Coronary artery (tissue), 2 donors: ENCODE results near the gene SLC24A3.

Experiments used
- DNase-seq: peaks from one replicate; pipeline ENCODE4 v3.0.0-alpha.2; 2017; ENCODE audit warnings: low spot score
- H3K27ac ChIP-seq, 2 donors: fragments of 200-600 bp; sonication (generic); one replicate each; pipeline ENCODE4 v1.5.1; 2016 to 2019
- H3K4me3 ChIP-seq: fragments of 200-600 bp; sonication (generic); 2 replicates; pipeline ENCODE4 v1.5.1; 2016; ENCODE audit warnings: mild to moderate bottlenecking, moderate library complexity
- TF ChIP-seq, protein P1 (sequence below): fragments of 200-600 bp; sonication (generic); IDR thresholded peaks from one replicate; pipeline ENCODE4 v1.5.1; 2019; ENCODE audit warnings: antibody characterized with exemption

The SLC24A3 gene

DNA sequence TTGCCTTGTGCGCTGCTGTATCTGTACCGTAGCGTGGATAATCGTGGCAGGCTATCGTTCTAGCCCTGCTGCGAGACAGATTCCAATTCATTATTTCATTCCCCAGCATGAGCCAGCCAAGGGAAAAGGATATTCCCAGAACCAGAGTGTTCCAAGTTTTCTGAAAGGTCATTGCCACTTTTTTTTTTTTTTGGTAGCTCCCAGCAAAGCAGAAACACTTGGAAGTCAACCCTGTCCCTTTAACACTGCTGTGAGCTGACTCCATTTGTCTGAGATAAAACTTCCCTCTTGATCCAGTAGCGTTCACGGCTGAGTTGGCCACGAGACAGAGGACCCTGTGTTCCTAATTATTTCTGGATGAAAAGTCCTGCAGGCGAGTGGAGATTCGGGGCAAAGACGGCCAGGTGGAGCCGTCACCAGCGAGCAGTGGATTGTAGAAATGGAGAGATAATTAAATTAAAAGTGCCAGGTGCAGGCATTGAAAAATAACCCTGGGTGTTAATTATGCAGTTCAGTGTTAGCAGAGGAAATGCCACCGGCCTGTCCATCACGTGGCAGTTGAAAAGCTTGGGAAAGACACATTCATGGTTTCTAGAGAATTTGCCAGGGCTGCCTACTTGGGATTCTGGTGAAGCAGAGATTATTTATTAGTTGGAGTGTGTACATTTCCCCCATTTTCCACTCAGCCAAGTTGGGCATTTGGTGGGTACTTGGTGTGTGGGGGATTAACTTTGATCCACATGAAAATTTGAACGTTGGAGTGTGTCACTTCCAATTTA is 164.2 kb downstream of the SLC24A3 start:
- peak overlapping the region in 1 of 2 donors; percentile 31 for H3K27ac ChIP-seq
- H3K4me3 ChIP-seq, result peak overlapping the region; percentile 50
- no peak for DNase-seq
- TF ChIP-seq, protein P1, sequence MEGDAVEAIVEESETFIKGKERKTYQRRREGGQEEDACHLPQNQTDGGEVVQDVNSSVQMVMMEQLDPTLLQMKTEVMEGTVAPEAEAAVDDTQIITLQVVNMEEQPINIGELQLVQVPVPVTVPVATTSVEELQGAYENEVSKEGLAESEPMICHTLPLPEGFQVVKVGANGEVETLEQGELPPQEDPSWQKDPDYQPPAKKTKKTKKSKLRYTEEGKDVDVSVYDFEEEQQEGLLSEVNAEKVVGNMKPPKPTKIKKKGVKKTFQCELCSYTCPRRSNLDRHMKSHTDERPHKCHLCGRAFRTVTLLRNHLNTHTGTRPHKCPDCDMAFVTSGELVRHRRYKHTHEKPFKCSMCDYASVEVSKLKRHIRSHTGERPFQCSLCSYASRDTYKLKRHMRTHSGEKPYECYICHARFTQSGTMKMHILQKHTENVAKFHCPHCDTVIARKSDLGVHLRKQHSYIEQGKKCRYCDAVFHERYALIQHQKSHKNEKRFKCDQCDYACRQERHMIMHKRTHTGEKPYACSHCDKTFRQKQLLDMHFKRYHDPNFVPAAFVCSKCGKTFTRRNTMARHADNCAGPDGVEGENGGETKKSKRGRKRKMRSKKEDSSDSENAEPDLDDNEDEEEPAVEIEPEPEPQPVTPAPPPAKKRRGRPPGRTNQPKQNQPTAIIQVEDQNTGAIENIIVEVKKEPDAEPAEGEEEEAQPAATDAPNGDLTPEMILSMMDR, result no peak

DNA sequence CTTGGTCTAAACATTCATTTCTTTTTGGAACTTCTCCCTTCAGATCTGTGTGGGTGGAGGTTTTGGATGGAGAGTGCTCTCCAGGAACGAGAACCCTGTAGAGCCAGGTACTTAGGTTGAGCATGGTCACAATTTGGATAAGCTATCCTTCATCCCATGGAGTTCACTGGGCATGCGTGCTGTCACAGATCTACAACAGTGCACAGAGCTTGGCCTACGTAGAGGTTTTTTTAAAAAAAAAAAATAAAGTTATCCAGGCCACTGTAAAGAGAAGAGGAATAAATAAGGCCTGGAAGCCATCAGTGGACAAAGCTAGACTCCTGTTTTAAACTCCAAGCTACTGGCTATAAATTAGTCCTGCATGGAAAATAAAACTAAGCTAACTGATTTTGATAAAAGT is 165.6 kb downstream of the SLC24A3 start:
- TF ChIP-seq, protein P1, result no peak
- Histone ChIP-seq H3K4me3 (no peak overlapping the region), H3K27ac (no peak overlapping the region)
- no peak for DNase-seq

DNA sequence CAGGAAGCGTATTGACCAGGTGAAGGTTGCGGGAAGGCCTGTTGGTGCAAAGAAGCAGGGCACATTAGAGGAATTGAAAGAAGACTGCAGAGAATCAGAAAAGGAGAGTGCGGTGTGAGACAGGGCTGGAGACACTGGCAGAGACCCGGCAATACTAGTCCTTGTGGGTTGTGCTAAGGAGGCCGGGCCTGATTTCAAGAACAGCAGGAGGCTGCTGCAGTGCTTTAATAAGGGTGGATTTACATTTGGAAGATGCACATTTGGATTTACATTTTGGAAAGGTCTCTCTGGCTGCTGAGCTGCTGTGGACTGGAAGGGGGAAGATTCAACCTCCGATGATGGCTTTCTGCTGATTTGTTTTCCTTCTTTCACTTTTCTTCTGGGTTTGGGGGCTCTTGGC is 167.8 kb downstream of the SLC24A3 start:
- Histone ChIP-seq H3K4me3 (no peak overlapping the region), H3K27ac (no peak overlapping the region)
- TF ChIP-seq, protein P1, result no peak
- no peak for DNase-seq

DNA sequence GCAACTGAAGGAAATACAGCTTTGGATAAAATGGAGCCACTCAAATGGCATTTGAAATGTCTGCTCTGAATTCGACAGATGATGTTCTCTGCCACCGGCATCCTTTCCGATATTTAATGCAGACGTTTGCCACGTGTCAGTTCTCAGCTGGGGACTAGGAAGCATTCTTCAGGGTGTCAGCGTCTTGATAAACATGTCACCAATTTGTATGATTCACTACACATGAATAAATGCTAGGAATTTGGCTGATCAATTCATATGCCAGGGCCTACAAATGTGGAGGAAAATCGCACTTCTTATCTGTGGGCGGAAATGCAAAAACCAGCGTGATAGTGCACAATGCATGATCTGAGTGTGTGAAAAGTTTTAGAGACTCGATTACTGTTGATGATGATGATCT is 169.5 kb downstream of the SLC24A3 start:
- H3K27ac ChIP-seq, result no peak overlapping the region
- DNase-seq, result no peak
- H3K4me3 ChIP-seq, result no peak overlapping the region
- TF ChIP-seq, protein P1, result no peak

DNA sequence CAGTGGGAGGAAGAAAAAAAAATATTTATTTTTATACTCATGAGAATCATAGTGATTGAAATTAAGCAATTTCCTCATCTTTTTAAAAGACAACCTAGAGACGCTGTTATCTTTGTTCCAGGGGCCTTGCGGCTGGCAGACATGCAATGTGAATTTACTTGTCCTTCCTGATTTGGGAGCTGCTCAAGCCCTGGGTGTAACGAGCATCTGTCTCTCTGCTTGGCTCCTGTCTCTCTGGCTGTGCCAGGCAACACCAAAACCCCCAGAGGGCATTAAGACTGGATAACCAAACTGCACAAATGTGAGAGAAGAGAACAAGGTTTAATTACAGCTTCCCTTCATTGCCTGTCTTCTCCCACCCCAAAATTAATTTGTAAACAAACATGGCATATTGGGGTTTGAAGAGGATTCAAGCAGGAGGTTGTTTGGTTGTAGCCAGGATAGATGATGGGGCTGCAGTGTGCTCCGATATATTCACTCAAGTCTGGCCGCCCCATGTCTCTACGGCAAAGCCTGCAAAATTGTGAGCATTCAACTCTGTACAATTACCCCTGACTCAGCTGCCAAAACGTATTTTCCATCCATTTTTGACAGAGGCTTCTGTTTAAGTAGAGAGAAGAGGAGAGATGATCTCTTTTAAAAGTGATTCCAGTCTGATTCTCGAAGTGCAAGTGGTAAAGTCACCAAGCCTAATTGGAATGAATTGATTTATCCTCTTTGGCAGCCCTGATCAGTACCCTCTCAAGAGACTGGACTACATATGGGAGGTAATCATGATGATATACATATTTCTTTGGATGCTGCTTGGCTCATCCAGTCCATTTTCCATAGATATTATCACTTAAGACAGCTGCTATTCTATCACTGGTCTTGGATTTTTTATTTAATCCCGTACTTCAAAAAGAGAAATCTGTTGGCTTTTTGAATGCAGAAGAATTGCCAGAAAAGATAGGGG is 170.2 kb downstream of the SLC24A3 start:
- Histone ChIP-seq H3K4me3 (no peak overlapping the region), H3K27ac (no peak overlapping the region)
- TF ChIP-seq, protein P1, result no peak
- no peak for DNase-seq

DNA sequence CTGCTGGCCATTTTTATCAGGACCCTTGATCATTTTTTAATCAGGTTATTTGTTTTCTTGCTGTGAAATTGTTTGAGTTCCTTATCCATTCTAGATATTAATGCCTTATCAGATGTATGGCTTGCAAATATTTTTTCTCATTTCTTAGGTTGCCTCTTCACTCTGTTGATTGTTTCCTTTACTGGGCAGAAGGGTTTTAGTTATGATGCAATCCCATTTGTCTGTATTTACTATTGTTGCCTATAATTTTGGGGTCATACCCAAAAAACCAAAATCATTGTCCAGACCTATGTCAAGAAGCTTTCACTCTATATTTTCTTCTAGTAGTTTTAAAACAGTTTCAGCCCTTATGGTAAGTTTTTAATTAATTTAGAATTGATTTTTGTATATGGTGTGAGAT is 172.5 kb downstream of the SLC24A3 start:
- Histone ChIP-seq H3K4me3 (no peak overlapping the region), H3K27ac (no peak overlapping the region)
- DNase-seq, result no peak
- TF ChIP-seq, protein P1, result no peak
